HCT116 (cell line): ENCODE results near the gene BNIPL. TPM values are rescaled to one million over a fixed set of nuclear protein-coding genes. Genes with fewer than 3 reads are reported as not detected.

ENCODE experiments used
- ATAC-seq: fragments of 200-7000 bp; cut with Tn5 transposase; 2 replicates; pipeline ENCODE4 v1.9.1; 2020; ENCODE audit warnings: mild to moderate bottlenecking, moderate library complexity
- BruUV-seq: library from RNA; stranded (reverse); fragments of 400-500 nt; replicated peaks from 2 replicates; lab custom pipeline; 2021; lab: Mats Ljungman, UMichigan
- CTCF ChIA-PET: fragments of 300-600 bp; sonication (Branson Sonifier 250); formaldehyde crosslinking; loops from one replicate; lab custom pipeline; 2021; ENCODE audit warnings: antibody characterized with exemption; lab: Charles Lee
- POLR2A ChIA-PET: fragments of 300-600, 350-600 bp; sonication (Branson Sonifier 250); formaldehyde crosslinking; loops from one replicate; lab custom pipeline; 2021; ENCODE audit warnings: antibody characterized with exemption; lab: Charles Lee
- RAD21 ChIA-PET, 2 experiments: fragments of 300-600 bp; sonication (Branson Sonifier 250); formaldehyde crosslinking; loops; one replicate each; lab custom pipeline; 2023; ENCODE audit warnings: low total read pairs in 2 of 2; ENCODE audit not compliant: uncharacterized antibody in 2 of 2, unreplicated experiment in 2 of 2, low non-redundant PET in 1 of 2; lab: Charles Lee
- DNase-seq: peaks from one replicate; pipeline ENCODE4 v3.0.0-alpha.2; 2010; ENCODE audit warnings: low read depth, low spot score
- H2AFZ ChIP-seq: fragments of 200-600 bp; shearing (Covaris generic), sonication (generic); 2 replicates; pipeline ENCODE4 v1.6.1; 2017; ENCODE audit warnings: low read depth, mixed run types, mixed read lengths, antibody characterized with exemption, low read length; ENCODE audit not compliant: poor library complexity, severe bottlenecking
- H3K27ac ChIP-seq: 2 replicates; pipeline ENCODE4 v1.5.1; 2012; ENCODE audit warnings: low read depth, low read length
- H3K27me3 ChIP-seq: fragments of 200-600 bp; sonication (generic); 2 replicates; pipeline ENCODE4 v1.6.1; 2016; ENCODE audit warnings: mixed run types, low read length, mixed read lengths; ENCODE audit not compliant: insufficient read depth
- H3K36me3 ChIP-seq, 2 experiments: fragments of 200-500 bp in 1 of 2; fragments of 200-600 bp in 1 of 2; sonication (Bioruptor generic) in 1 of 2; sonication (generic) in 1 of 2; 2 replicates each; pipeline versions ENCODE4 v1.5.1 to v1.6.1; 2014 to 2016; ENCODE audit warnings: low read length in 2 of 2, inconsistent platforms in 1 of 2, mixed read lengths in 1 of 2, mixed run types in 1 of 2; ENCODE audit not compliant: insufficient read depth in 2 of 2, control insufficient read depth in 1 of 2
- H3K4me1 ChIP-seq, 2 experiments: fragments of 200-600 bp in 1 of 2; sonication (generic) in 1 of 2; 2 replicates each; pipeline versions ENCODE4 v1.5.1 to v1.6.1; 2012 to 2017; ENCODE audit warnings: low read length in 2 of 2, inconsistent platforms in 1 of 2, mild to moderate bottlenecking in 1 of 2, mixed read lengths in 1 of 2, mixed run types in 1 of 2, moderate library complexity in 1 of 2; ENCODE audit not compliant: insufficient read depth in 2 of 2, control insufficient read depth in 1 of 2
- H3K4me2 ChIP-seq: fragments of 200-600 bp; sonication (generic); 2 replicates; pipeline ENCODE4 v1.6.1; 2017; ENCODE audit warnings: mixed run types, low read length, mixed read lengths
- H3K4me3 ChIP-seq, 2 experiments: fragments of 200-600 bp in 1 of 2; sonication (generic) in 1 of 2; replicated peaks in 1 of 2; 2 replicates each; pipeline ENCODE4 v1.5.1; 2011 to 2016; ENCODE audit warnings: low read length in 2 of 2, control low read depth in 1 of 2, low read depth in 1 of 2, mild to moderate bottlenecking in 1 of 2, mixed read lengths in 1 of 2, mixed run types in 1 of 2
- H3K79me2 ChIP-seq: fragments of 200-600 bp; sonication (generic); 2 replicates; pipeline ENCODE4 v1.6.1; 2017; ENCODE audit warnings: mild to moderate bottlenecking, mixed run types, low read length, moderate library complexity, mixed read lengths; ENCODE audit not compliant: insufficient read depth
- H3K9ac ChIP-seq: fragments of 200-600 bp; sonication (generic); 2 replicates; pipeline ENCODE4 v1.6.1; 2016; ENCODE audit warnings: low read length, mixed read lengths
- H3K9me2 ChIP-seq: fragments of 200-600 bp; sonication (generic), shearing (Covaris generic); 2 replicates; pipeline ENCODE4 v1.6.1; 2017; ENCODE audit warnings: mixed run types, mild to moderate bottlenecking, moderate library complexity; ENCODE audit not compliant: insufficient read depth
- H3K9me3 ChIP-seq, 2 experiments: fragments of 200-500 bp in 1 of 2; fragments of 200-600 bp in 1 of 2; sonication (Bioruptor generic) in 1 of 2; sonication (generic) in 1 of 2; 2 replicates each; pipeline ENCODE4 v1.6.1; 2014 to 2017; ENCODE audit warnings: low read length in 2 of 2, mixed read lengths in 2 of 2, inconsistent platforms in 1 of 2, low read depth in 1 of 2, mild to moderate bottlenecking in 1 of 2, mixed run types in 1 of 2, moderate library complexity in 1 of 2; ENCODE audit not compliant: control insufficient read depth in 1 of 2, insufficient read depth in 1 of 2
- H4K20me1 ChIP-seq: fragments of 200-600 bp; sonication (generic), shearing (Covaris generic); 2 replicates; pipeline ENCODE4 v1.6.1; 2017; ENCODE audit warnings: mixed run types, mild to moderate bottlenecking, moderate library complexity; ENCODE audit not compliant: insufficient read depth
- CBX3 ChIP-seq: IDR thresholded peaks from 2 replicates; pipeline ENCODE4 v1.6.1; 2012; ENCODE audit warnings: low read depth
- CEBPB ChIP-seq: IDR thresholded peaks from 2 replicates; pipeline ENCODE4 v1.6.1; 2012; ENCODE audit warnings: low read depth
- EZH2 ChIP-seq: fragments of 200-600 bp; sonication (generic); IDR thresholded peaks from 2 replicates; pipeline ENCODE4 v1.6.1; 2017; ENCODE audit warnings: antibody characterized with exemption, mixed run types
- YY1 ChIP-seq: IDR thresholded peaks from 2 replicates; pipeline ENCODE4 v1.6.1; 2011; ENCODE audit warnings: low read length, low read depth, moderate library complexity, mild to moderate bottlenecking; ENCODE audit not compliant: insufficient replicate concordance; ENCODE audit errors: extremely low read depth
- intact Hi-C: fragments of 100-400 bp; cut with micrococcal nuclease; formaldehyde crosslinking; loops from 2 replicates; pipeline ENCODE4 v1.10.0; 2022
- total RNA-seq: library from RNA; stranded (reverse); gene quantifications from one replicate; pipeline ENCODE4 v1.2.1, GENCODE V29; 2021; ENCODE audit not compliant: unreplicated experiment
- TF ChIP-seq, protein P1 (sequence below): IDR thresholded peaks from 2 replicates; pipeline ENCODE4 v1.6.1; 2011; ENCODE audit warnings: mild to moderate bottlenecking, low read length, moderate library complexity; ENCODE audit not compliant: insufficient replicate concordance; ENCODE audit errors: extremely low read depth
- TF ChIP-seq, protein P2 (sequence below): IDR thresholded peaks from 2 replicates; pipeline ENCODE4 v1.6.1; 2012

The BNIPL gene
- total RNA-seq, 1 experiment from 2014 or later: 0.86 TPM

DNA sequence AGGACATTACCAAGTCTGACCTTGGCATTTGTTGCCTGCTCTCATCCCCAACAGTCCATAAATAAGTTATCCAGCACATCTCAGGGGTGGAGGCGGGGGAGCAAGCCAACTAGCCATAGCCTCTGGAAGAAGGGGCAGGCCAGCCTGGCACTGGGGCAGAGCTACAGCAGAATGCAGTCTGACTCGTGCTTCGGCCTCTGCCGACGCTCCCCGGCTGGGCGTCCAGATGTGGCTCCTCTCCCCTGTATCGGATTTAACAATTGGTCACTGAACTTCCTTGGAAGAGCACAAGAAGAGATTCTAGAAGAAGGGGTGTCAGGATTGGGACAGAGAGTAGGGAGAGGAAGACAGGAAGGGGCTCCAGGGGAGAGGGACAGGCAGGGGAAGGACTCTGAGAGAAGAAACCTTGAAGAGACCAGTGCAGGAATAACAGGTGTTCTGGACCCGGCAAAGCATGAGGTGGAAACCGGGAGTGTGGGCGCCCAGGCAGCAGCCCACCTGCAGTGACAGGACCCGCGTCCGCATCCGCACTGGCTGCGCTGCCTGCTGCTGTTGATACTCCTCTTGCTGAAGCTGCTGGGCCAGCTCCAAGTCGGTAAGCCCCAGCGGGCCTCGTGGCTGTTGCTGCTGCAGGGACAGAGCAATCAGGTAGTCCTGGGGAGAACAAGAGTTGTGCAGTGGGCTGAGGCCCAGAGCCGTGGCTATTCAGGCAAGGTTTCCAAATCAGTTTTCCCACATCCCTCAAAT is 39.1 kb upstream of the BNIPL start:
- RAD21 ChIA-PET: no interaction called here
- Histone ChIP-seq H3K27me3 (no peaks in the 10 kb centered on the region), H3K79me2 (no peaks in the 10 kb centered on the region), H3K9me3 (no peaks in the 10 kb centered on the region), H3K27ac (no peak overlapping the region), H3K9me2 (no peaks in the 10 kb centered on the region), H3K9ac (no peak overlapping the region), H3K4me1 (peaks cover 6 to 37% of the 10 kb centered on the region in 2 experiments; a peak in 3 of 4 replicates), H3K4me3 (no peak overlapping the region), H4K20me1 (no peaks in the 10 kb centered on the region), H3K36me3 (no peaks in the 10 kb centered on the region), H2AFZ (no peak overlapping the region), H3K4me2 (no peak overlapping the region)
- POLR2A ChIA-PET: interaction anchor here (1.4 kb wide), 1 partner anchor 9 kb away, joined by 4 read pairs; the partner anchor contains the start of gene MINDY1
- no TSS peak for BruUV-seq
- CTCF ChIA-PET: interaction anchor here (1.2 to 1.6 kb wide), 2 partner anchors 533 to 827 kb away, joined by 3 read pairs; no protein-coding TSS in a partner anchor
- DNase-seq: no peak
- intact Hi-C loops: loop anchor here (5.0 kb wide), 3 partner anchors 370 to 740 kb away; partner anchors contain the start of genes CA14 and ENSA
- no peak for ATAC-seq
- no peak for TF ChIP-seq YY1
- TF ChIP-seq EZH2: no peak

DNA sequence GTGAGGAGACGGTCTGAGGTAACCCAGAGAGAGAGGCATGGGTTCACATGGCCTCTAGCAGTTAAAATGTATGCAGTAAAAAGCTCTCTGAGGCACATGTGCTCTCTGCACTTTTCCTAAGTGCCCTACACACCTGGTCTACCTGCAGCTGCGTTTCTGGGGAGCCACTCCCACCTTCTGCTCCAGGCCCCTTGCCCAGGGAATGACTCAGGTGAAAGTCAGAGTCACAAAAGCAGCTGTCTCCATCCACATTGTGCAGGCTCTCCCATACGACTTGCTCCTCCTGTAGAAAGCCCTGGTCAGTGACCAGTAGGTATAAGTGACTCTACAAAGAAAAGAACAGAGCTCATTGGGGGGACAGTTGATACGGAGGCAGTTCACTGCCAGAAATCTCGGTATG is 38.4 kb upstream of the BNIPL start:
- no peak overlapping the region for H3K9ac ChIP-seq
- H3K27me3 ChIP-seq: no peaks in the 10 kb centered on the region
- H3K9me3 ChIP-seq: no peaks in the 10 kb centered on the region
- ATAC-seq: no peak
- CTCF ChIA-PET: interaction anchor here (1.2 kb wide), 1 partner anchor 534 kb away, joined by 3 read pairs; no protein-coding TSS in a partner anchor
- no peaks in the 10 kb centered on the region for H3K9me2 ChIP-seq
- no peak for DNase-seq
- H4K20me1 ChIP-seq: no peaks in the 10 kb centered on the region
- no peak overlapping the region for H3K4me3 ChIP-seq
- H3K79me2 ChIP-seq: no peaks in the 10 kb centered on the region
- intact Hi-C loops: loop anchor here (5.0 kb wide), 3 partner anchors 371 to 741 kb away; partner anchors contain the start of genes CA14 and ENSA
- no TSS peak for BruUV-seq
- RAD21 ChIA-PET: no interaction called here
- H2AFZ ChIP-seq: no peak overlapping the region
- no peak overlapping the region for H3K4me2 ChIP-seq
- no peaks in the 10 kb centered on the region for H3K36me3 ChIP-seq
- no peak overlapping the region for H3K27ac ChIP-seq
- TF ChIP-seq CBX3 (no peak), CEBPB (no peak)
- TF ChIP-seq, protein P1, sequence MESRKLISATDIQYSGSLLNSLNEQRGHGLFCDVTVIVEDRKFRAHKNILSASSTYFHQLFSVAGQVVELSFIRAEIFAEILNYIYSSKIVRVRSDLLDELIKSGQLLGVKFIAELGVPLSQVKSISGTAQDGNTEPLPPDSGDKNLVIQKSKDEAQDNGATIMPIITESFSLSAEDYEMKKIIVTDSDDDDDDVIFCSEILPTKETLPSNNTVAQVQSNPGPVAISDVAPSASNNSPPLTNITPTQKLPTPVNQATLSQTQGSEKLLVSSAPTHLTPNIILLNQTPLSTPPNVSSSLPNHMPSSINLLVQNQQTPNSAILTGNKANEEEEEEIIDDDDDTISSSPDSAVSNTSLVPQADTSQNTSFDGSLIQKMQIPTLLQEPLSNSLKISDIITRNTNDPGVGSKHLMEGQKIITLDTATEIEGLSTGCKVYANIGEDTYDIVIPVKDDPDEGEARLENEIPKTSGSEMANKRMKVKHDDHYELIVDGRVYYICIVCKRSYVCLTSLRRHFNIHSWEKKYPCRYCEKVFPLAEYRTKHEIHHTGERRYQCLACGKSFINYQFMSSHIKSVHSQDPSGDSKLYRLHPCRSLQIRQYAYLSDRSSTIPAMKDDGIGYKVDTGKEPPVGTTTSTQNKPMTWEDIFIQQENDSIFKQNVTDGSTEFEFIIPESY: no peak
- TF ChIP-seq, protein P2, sequence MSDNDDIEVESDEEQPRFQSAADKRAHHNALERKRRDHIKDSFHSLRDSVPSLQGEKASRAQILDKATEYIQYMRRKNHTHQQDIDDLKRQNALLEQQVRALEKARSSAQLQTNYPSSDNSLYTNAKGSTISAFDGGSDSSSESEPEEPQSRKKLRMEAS: no peak
- H3K4me1 ChIP-seq: peaks cover 6 to 37% of the 10 kb centered on the region in 2 experiments; a peak in 3 of 4 replicates
- POLR2A ChIA-PET: no interaction called here
